HCT116 (cell line): Measurements from ENCODE around the gene PDE4A. TPM values are rescaled to one million over a fixed set of nuclear protein-coding genes. Genes with fewer than 3 reads are reported as not detected.
A peak's percentile ranks its signal among the peaks of the same experiment; 100 is the strongest.

ENCODE experiments used
- ATAC-seq: fragments of 200-7000 bp; cut with Tn5 transposase; 2 replicates; pipeline ENCODE4 v1.9.1; 2020; ENCODE audit warnings: mild to moderate bottlenecking, moderate library complexity
- BruUV-seq: library from RNA; stranded (reverse); fragments of 400-500 nt; replicated peaks from 2 replicates; lab custom pipeline; 2021; lab: Mats Ljungman, UMichigan
- CTCF ChIA-PET: fragments of 300-600 bp; sonication (Branson Sonifier 250); formaldehyde crosslinking; loops from one replicate; lab custom pipeline; 2021; ENCODE audit warnings: antibody characterized with exemption; lab: Charles Lee
- POLR2A ChIA-PET: fragments of 300-600, 350-600 bp; sonication (Branson Sonifier 250); formaldehyde crosslinking; loops from one replicate; lab custom pipeline; 2021; ENCODE audit warnings: antibody characterized with exemption; lab: Charles Lee
- RAD21 ChIA-PET, 2 experiments: fragments of 300-600 bp; sonication (Branson Sonifier 250); formaldehyde crosslinking; loops; one replicate each; lab custom pipeline; 2023; ENCODE audit warnings: low total read pairs in 2 of 2; ENCODE audit not compliant: uncharacterized antibody in 2 of 2, unreplicated experiment in 2 of 2, low non-redundant PET in 1 of 2; lab: Charles Lee
- DNase-seq: peaks from one replicate; pipeline ENCODE4 v3.0.0-alpha.2; 2010; ENCODE audit warnings: low read depth, low spot score
- H2AFZ ChIP-seq: fragments of 200-600 bp; shearing (Covaris generic), sonication (generic); 2 replicates; pipeline ENCODE4 v1.6.1; 2017; ENCODE audit warnings: low read depth, mixed run types, mixed read lengths, antibody characterized with exemption, low read length; ENCODE audit not compliant: poor library complexity, severe bottlenecking
- H3K27ac ChIP-seq: 2 replicates; pipeline ENCODE4 v1.5.1; 2012; ENCODE audit warnings: low read depth, low read length
- H3K27me3 ChIP-seq: fragments of 200-600 bp; sonication (generic); 2 replicates; pipeline ENCODE4 v1.6.1; 2016; ENCODE audit warnings: mixed run types, low read length, mixed read lengths; ENCODE audit not compliant: insufficient read depth
- H3K36me3 ChIP-seq, 2 experiments: fragments of 200-500 bp in 1 of 2; fragments of 200-600 bp in 1 of 2; sonication (Bioruptor generic) in 1 of 2; sonication (generic) in 1 of 2; 2 replicates each; pipeline versions ENCODE4 v1.5.1 to v1.6.1; 2014 to 2016; ENCODE audit warnings: low read length in 2 of 2, inconsistent platforms in 1 of 2, mixed read lengths in 1 of 2, mixed run types in 1 of 2; ENCODE audit not compliant: insufficient read depth in 2 of 2, control insufficient read depth in 1 of 2
- H3K4me1 ChIP-seq, 2 experiments: fragments of 200-600 bp in 1 of 2; sonication (generic) in 1 of 2; 2 replicates each; pipeline versions ENCODE4 v1.5.1 to v1.6.1; 2012 to 2017; ENCODE audit warnings: low read length in 2 of 2, inconsistent platforms in 1 of 2, mild to moderate bottlenecking in 1 of 2, mixed read lengths in 1 of 2, mixed run types in 1 of 2, moderate library complexity in 1 of 2; ENCODE audit not compliant: insufficient read depth in 2 of 2, control insufficient read depth in 1 of 2
- H3K4me2 ChIP-seq: fragments of 200-600 bp; sonication (generic); 2 replicates; pipeline ENCODE4 v1.6.1; 2017; ENCODE audit warnings: mixed run types, low read length, mixed read lengths
- H3K4me3 ChIP-seq, 2 experiments: fragments of 200-600 bp in 1 of 2; sonication (generic) in 1 of 2; replicated peaks in 1 of 2; 2 replicates each; pipeline ENCODE4 v1.5.1; 2011 to 2016; ENCODE audit warnings: low read length in 2 of 2, control low read depth in 1 of 2, low read depth in 1 of 2, mild to moderate bottlenecking in 1 of 2, mixed read lengths in 1 of 2, mixed run types in 1 of 2
- H3K79me2 ChIP-seq: fragments of 200-600 bp; sonication (generic); 2 replicates; pipeline ENCODE4 v1.6.1; 2017; ENCODE audit warnings: mild to moderate bottlenecking, mixed run types, low read length, moderate library complexity, mixed read lengths; ENCODE audit not compliant: insufficient read depth
- H3K9ac ChIP-seq: fragments of 200-600 bp; sonication (generic); 2 replicates; pipeline ENCODE4 v1.6.1; 2016; ENCODE audit warnings: low read length, mixed read lengths
- H3K9me2 ChIP-seq: fragments of 200-600 bp; sonication (generic), shearing (Covaris generic); 2 replicates; pipeline ENCODE4 v1.6.1; 2017; ENCODE audit warnings: mixed run types, mild to moderate bottlenecking, moderate library complexity; ENCODE audit not compliant: insufficient read depth
- H3K9me3 ChIP-seq, 2 experiments: fragments of 200-500 bp in 1 of 2; fragments of 200-600 bp in 1 of 2; sonication (Bioruptor generic) in 1 of 2; sonication (generic) in 1 of 2; 2 replicates each; pipeline ENCODE4 v1.6.1; 2014 to 2017; ENCODE audit warnings: low read length in 2 of 2, mixed read lengths in 2 of 2, inconsistent platforms in 1 of 2, low read depth in 1 of 2, mild to moderate bottlenecking in 1 of 2, mixed run types in 1 of 2, moderate library complexity in 1 of 2; ENCODE audit not compliant: control insufficient read depth in 1 of 2, insufficient read depth in 1 of 2
- H4K20me1 ChIP-seq: fragments of 200-600 bp; sonication (generic), shearing (Covaris generic); 2 replicates; pipeline ENCODE4 v1.6.1; 2017; ENCODE audit warnings: mixed run types, mild to moderate bottlenecking, moderate library complexity; ENCODE audit not compliant: insufficient read depth
- ATF3 ChIP-seq: IDR thresholded peaks from 2 replicates; pipeline ENCODE4 v1.6.1; 2012
- CBX3 ChIP-seq: IDR thresholded peaks from 2 replicates; pipeline ENCODE4 v1.6.1; 2012; ENCODE audit warnings: low read depth
- EGR1 ChIP-seq: IDR thresholded peaks from 2 replicates; pipeline ENCODE4 v1.6.1; 2012; ENCODE audit warnings: low read depth
- EZH2phosphoT487 ChIP-seq: fragments of 200-600 bp; IDR thresholded peaks from 2 replicates; pipeline ENCODE4 v1.6.1; 2018; ENCODE audit warnings: antibody characterized with exemption, borderline replicate concordance
- POLR2A ChIP-seq: IDR thresholded peaks from 2 replicates; pipeline ENCODE4 v1.7.0; 2011; ENCODE audit warnings: borderline replicate concordance; ENCODE audit not compliant: insufficient read depth, insufficient read length; ENCODE audit errors: extremely low read depth
- POLR2AphosphoS5 ChIP-seq: IDR thresholded peaks from 2 replicates; pipeline ENCODE4 v1.6.1; 2011; ENCODE audit warnings: mild to moderate bottlenecking, low read depth, low read length, moderate library complexity
- RAD21 ChIP-seq: IDR thresholded peaks from 2 replicates; pipeline ENCODE4 v1.6.1; 2012; ENCODE audit warnings: low read depth, mild to moderate bottlenecking
- SIN3A ChIP-seq: IDR thresholded peaks from 2 replicates; pipeline ENCODE4 v1.6.1; 2012; ENCODE audit warnings: low read depth
- ZBTB33 ChIP-seq: IDR thresholded peaks from 2 replicates; pipeline ENCODE4 v1.6.1; 2011; ENCODE audit warnings: mild to moderate bottlenecking, low read length, moderate library complexity; ENCODE audit not compliant: insufficient replicate concordance; ENCODE audit errors: extremely low read depth
- intact Hi-C: fragments of 100-400 bp; cut with micrococcal nuclease; formaldehyde crosslinking; loops from 2 replicates; pipeline ENCODE4 v1.10.0; 2022
- total RNA-seq: library from RNA; stranded (reverse); gene quantifications from one replicate; pipeline ENCODE4 v1.2.1, GENCODE V29; 2021; ENCODE audit not compliant: unreplicated experiment

PDE4A gene
- total RNA-seq, 1 experiment from 2014 or later = 33.7 TPM

DNA sequence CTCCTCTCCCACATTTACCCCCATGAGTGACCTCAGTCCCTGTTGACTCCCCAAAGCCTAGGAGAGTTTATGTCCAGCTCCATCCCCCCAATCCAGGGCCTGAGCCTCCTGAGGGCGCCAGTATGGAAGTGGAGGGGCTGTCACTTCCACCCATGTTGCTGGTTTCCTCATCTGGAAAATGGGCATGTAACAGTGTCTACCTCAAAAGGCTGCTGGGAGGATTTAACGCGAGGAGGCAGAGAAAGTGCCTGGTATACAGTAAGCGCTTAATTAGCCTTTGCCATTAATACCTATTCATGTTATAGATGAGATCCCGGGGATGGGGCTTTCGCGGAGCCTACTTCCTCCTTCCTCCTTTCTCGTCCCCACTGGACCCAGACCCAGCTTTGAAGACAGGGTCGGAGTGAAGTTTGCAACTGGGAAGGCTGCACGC, 40.4 kb upstream of the PDE4A start:
- DNase-seq (no peak), ATAC-seq (peak; percentile 2)
- intact Hi-C loops = loop anchor here (2.0 kb wide), 1 partner anchor 45 kb away; no protein-coding TSS in a partner anchor
- H3K9ac ChIP-seq = peak overlapping the region; percentile 83
- peak overlapping the region; percentile 86 for H3K27ac ChIP-seq
- RAD21 ChIA-PET = interaction anchor here in 1 of 2 experiments (1.1 kb wide), 1 partner anchor 109 kb away, joined by 3 read pairs; the partner anchor contains the start of gene ICAM1
- H3K79me2 ChIP-seq = peaks cover 9% of the 10 kb centered on the region
- peak overlapping the region; percentile 100 for H3K4me2 ChIP-seq
- no peaks in the 10 kb centered on the region for H3K9me2 ChIP-seq
- H3K9me3 ChIP-seq = no peaks in the 10 kb centered on the region
- BruUV-seq = TSS peak; percentile 93
- CTCF ChIA-PET = interaction anchor here (0.8 to 2.5 kb wide), 6 partner anchors 9 to 120 kb away, joined by 3 to 27 read pairs (median 6); no protein-coding TSS in a partner anchor
- H3K36me3 ChIP-seq = peaks cover 0 to 5% of the 10 kb centered on the region in 2 experiments; a peak in 2 of 4 replicates
- peaks cover 2 to 13% of the 10 kb centered on the region in 2 experiments; a peak in 3 of 4 replicates for H3K4me1 ChIP-seq
- TF ChIP-seq POLR2AphosphoS5 (no peak), ZBTB33 (no peak), ATF3 (no peak), EZH2phosphoT487 (no peak), EGR1 (no peak), POLR2A (no peak), CBX3 (no peak), SIN3A (no peak), RAD21 (no peak)
- TF ChIP-seq, all 23 proteins: peak for 0
- no peaks in the 10 kb centered on the region for H4K20me1 ChIP-seq
- H3K27me3 ChIP-seq = no peaks in the 10 kb centered on the region
- H2AFZ ChIP-seq = peak overlapping the region; percentile 24
- POLR2A ChIA-PET = interaction anchor here (0.7 to 1.4 kb wide), 5 partner anchors 9 to 121 kb away, joined by 4 to 8 read pairs (median 5); partner anchors contain the start of genes ICAM5 and RAVER1
- H3K4me3 ChIP-seq = peak overlapping the region; percentile 80 to 96
